ENCODE data around the gene RYR1. TPM values are rescaled to one million over a fixed set of nuclear protein-coding genes. Genes with fewer than 3 reads are reported as not detected.
A peak's percentile ranks its signal among the peaks of the same experiment; 100 is the strongest.

The RYR1 gene
- polyA plus RNA-seq, 1 of the 3 experiments (the other 2 are of a cell fraction), result under 0.01 TPM

DNA sequence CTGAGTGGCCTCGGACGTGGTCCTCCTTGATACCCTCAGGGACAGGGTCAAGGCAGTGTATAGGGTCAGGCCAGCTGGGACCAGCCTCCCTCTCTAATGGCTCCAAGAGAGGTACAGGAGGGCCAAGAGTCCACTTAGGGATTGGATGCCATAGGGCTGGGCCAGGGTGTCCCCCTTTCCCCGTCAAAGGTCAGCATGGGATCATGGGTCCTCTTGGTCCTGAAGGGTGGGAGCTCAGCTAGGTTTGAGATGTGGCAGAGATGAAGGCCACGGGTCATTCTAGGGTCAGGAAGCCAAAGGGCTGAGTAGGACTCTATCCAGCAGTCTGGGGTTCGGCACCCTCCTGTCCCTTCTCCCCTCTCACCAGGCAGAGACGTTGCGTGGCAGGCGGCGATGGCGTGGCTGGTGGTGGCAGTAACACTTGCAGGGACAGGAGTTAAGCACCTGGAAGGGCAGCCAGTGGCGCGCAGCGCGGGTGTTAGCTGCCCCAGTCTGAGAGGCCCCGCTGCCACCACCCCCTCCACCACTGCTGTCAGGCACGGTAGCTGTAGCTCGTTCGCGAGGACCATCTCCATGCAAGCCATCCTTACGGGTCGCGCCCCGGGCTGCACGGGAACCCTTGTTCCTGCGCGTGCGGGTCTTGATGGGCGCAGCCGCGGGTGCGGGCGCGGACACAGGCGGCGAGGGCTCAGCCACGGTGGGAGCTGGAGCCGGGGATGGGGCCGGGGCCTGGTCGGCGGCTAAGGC is 48.3 kb upstream of the RYR1 start:
- TF ChIP-seq POLR2AphosphoS5 (IDR thresholded peaks at IDR 0.05; ENCODE audit: low read depth, low read length), result peak; percentile 25; the same call in 1 of the 2 replicates
- TF ChIP-seq, protein P1, sequence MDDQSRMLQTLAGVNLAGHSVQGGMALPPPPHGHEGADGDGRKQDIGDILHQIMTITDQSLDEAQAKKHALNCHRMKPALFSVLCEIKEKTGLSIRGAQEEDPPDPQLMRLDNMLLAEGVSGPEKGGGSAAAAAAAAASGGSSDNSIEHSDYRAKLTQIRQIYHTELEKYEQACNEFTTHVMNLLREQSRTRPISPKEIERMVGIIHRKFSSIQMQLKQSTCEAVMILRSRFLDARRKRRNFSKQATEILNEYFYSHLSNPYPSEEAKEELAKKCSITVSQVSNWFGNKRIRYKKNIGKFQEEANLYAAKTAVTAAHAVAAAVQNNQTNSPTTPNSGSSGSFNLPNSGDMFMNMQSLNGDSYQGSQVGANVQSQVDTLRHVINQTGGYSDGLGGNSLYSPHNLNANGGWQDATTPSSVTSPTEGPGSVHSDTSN (IDR thresholded peaks at IDR 0.05), result no peak
- TF ChIP-seq MEF2A (IDR thresholded peaks at IDR 0.05; ENCODE audit: borderline replicate concordance, low read depth), result no peak
- H3K27me3 ChIP-seq (ENCODE audit: insufficient read depth), result no peaks in the 10 kb centered on the region
- peaks cover 1 to 11% of the 10 kb centered on the region in 2 experiments; a peak in 1 of 4 replicates for H3K4me1 ChIP-seq (ENCODE audit: control insufficient read depth in 1 of 2, insufficient read depth in 2 of 2, low read depth in 1 of 2, low read length in 1 of 2)
- no peak overlapping the region for H3K27ac ChIP-seq (ENCODE audit: low read depth in 2 of 2, low read length in 1 of 2)
- POLR2A ChIA-PET, result interaction anchor here (0.9 to 1.5 kb wide), 2 partner anchors 9 to 11 kb away, joined by 3 to 6 read pairs; partner anchors contain the start of gene PSMD8
- no peak overlapping the region for H3K4me2 ChIP-seq
- 0 out of 2 replicates have a peak, but pooled peaks cover 5% of the 10 kb centered on the region for H4K20me1 ChIP-seq (ENCODE audit: insufficient read depth)
- H3K4me3 ChIP-seq (ENCODE audit: low read depth in 2 of 2, low read length in 1 of 2), result no peak overlapping the region; a peak in 1 of 4 replicates
- H3K79me2 ChIP-seq (ENCODE audit: insufficient read depth), result peaks cover 13% of the 10 kb centered on the region
- DNase-seq, result no peak
- WGBS (ENCODE audit: low lambda C conversion rate), result 99% methylated on average over 37 of the region's 40 CpGs
- no peaks in the 10 kb centered on the region for H3K9me3 ChIP-seq
- H3F3A ChIP-seq (replicated peaks; ENCODE audit: insufficient read depth), result peaks cover 18% of the 10 kb centered on the region
- H3K36me3 ChIP-seq (replicated peaks in 1 of 2; ENCODE audit: control insufficient read depth in 1 of 2, insufficient read depth in 2 of 2, low read length in 1 of 2), result peaks cover 8 to 37% of the 10 kb centered on the region in 2 experiments
- no peak overlapping the region for H2AFZ ChIP-seq (ENCODE audit: low read depth)
- CTCF ChIA-PET, result interaction anchor here (1.5 to 1.8 kb wide), 2 partner anchors 9 to 152 kb away, joined by 4 to 8 read pairs; no protein-coding TSS in a partner anchor
- H3K9me2 ChIP-seq, result no peaks in the 10 kb centered on the region
- no peak overlapping the region for H3K9ac ChIP-seq

- H3K9me3 ChIP-seq, result no peaks in the 10 kb centered on the region
- H3K4me1 ChIP-seq (ENCODE audit: control insufficient read depth in 1 of 2, insufficient read depth in 2 of 2, low read depth in 1 of 2, low read length in 1 of 2), result peaks cover 4 to 13% of the 10 kb centered on the region in 2 experiments; a peak in 2 of 4 replicates
- peaks cover 10 to 35% of the 10 kb centered on the region in 2 experiments for H3K36me3 ChIP-seq (replicated peaks in 1 of 2; ENCODE audit: control insufficient read depth in 1 of 2, insufficient read depth in 2 of 2, low read length in 1 of 2)
- H3K79me2 ChIP-seq (ENCODE audit: insufficient read depth), result peaks cover 18% of the 10 kb centered on the region
- H3K9me2 ChIP-seq, result no peaks in the 10 kb centered on the region
- CTCF ChIA-PET, result no interaction called here
- no peaks in the 10 kb centered on the region for H3K27me3 ChIP-seq (ENCODE audit: insufficient read depth)
- H3K27ac ChIP-seq (ENCODE audit: low read depth in 2 of 2, low read length in 1 of 2), result no peak overlapping the region
- no peak overlapping the region for H3K4me2 ChIP-seq
- peak; percentile 34 for DNase-seq
- H3K9ac ChIP-seq, result no peak overlapping the region
- no peak for TF ChIP-seq SIN3A (IDR thresholded peaks at IDR 0.05; ENCODE audit: borderline replicate concordance, low read depth, low read length)
- no peak for TF ChIP-seq ZBTB33 (IDR thresholded peaks at IDR 0.05; ENCODE audit: borderline replicate concordance, low read depth)
- TF ChIP-seq RCOR1 (IDR thresholded peaks at IDR 0.05; ENCODE audit: low read length), result no peak
- H2AFZ ChIP-seq (ENCODE audit: low read depth), result no peak overlapping the region
- H3K4me3 ChIP-seq (ENCODE audit: low read depth in 2 of 2, low read length in 1 of 2), result no peak overlapping the region
- H3F3A ChIP-seq (replicated peaks; ENCODE audit: insufficient read depth), result peaks cover 18% of the 10 kb centered on the region
- H4K20me1 ChIP-seq (ENCODE audit: insufficient read depth), result 0 out of 2 replicates have a peak, but pooled peaks cover 5% of the 10 kb centered on the region
- WGBS (ENCODE audit: low lambda C conversion rate), result 97% methylated on average over 39 of the region's 40 CpGs
- POLR2A ChIA-PET, result interaction anchor here (0.9 to 1.5 kb wide), 2 partner anchors 10 to 12 kb away, joined by 3 to 6 read pairs; partner anchors contain the start of gene PSMD8
Observed at GRCh38 chr19:38385804-38386257, 47.7 kb upstream of the RYR1 start.

All from SK-N-SH (cell line).